Endothelial cell of umbilical vein (primary cell): Measurements from ENCODE around the gene CLEC7A.

ENCODE experiments used
- EZH2 ChIP-seq: IDR thresholded peaks from 2 replicates; pipeline ENCODE4 v1.6.1; 2012; ENCODE audit warnings: borderline replicate concordance, low read depth, mild to moderate bottlenecking, moderate library complexity, low read length, inconsistent platforms; ENCODE audit not compliant: severe bottlenecking
- FOS ChIP-seq: IDR thresholded peaks from 2 replicates; pipeline ENCODE4 v1.6.1; 2011; ENCODE audit warnings: mild to moderate bottlenecking, low read length, moderate library complexity, borderline replicate concordance; ENCODE audit not compliant: insufficient read depth
- GATA2 ChIP-seq: IDR thresholded peaks from 2 replicates; pipeline ENCODE4 v1.7.0; 2011; ENCODE audit warnings: low read depth, mild to moderate bottlenecking, moderate library complexity, mixed read lengths, low read length; ENCODE audit not compliant: insufficient read length, insufficient read depth
- JUN ChIP-seq: IDR thresholded peaks from 2 replicates; pipeline ENCODE4 v1.6.1; 2011; ENCODE audit warnings: borderline replicate concordance, low read depth; ENCODE audit not compliant: insufficient read length, insufficient read depth
- MYC ChIP-seq: IDR thresholded peaks from one replicate; pipeline ENCODE4 v1.6.1; 2011; ENCODE audit warnings: mild to moderate bottlenecking, low read depth, low read length
- POLR2A ChIP-seq: IDR thresholded peaks from 2 replicates; pipeline ENCODE4 v1.6.1; 2012; ENCODE audit warnings: low read depth, mild to moderate bottlenecking, control low read depth, low read length
- POLR2AphosphoS5 ChIP-seq: IDR thresholded peaks from 2 replicates; pipeline ENCODE4 v1.6.1; 2012; ENCODE audit warnings: low read depth, mild to moderate bottlenecking, control low read depth, low read length, moderate library complexity; ENCODE audit not compliant: insufficient read depth
- TF ChIP-seq, protein P1 (sequence below), 2 donors: IDR thresholded peaks; 1 replicate in 1 of 2; 2 replicates in 1 of 2; pipeline ENCODE4 v1.5.1; 2011; ENCODE audit warnings: low read length in 2 of 2, mild to moderate bottlenecking in 2 of 2, moderate library complexity in 2 of 2, control low read depth in 1 of 2, inconsistent platforms in 1 of 2, low read depth in 1 of 2; ENCODE audit not compliant: insufficient read depth in 1 of 2; ENCODE audit errors: extremely low read depth in 1 of 2
- TF ChIP-seq, protein P2 (sequence below): IDR thresholded peaks from 2 replicates; pipeline ENCODE4 v1.6.1; 2011; ENCODE audit not compliant: insufficient read depth, insufficient read length

DNA sequence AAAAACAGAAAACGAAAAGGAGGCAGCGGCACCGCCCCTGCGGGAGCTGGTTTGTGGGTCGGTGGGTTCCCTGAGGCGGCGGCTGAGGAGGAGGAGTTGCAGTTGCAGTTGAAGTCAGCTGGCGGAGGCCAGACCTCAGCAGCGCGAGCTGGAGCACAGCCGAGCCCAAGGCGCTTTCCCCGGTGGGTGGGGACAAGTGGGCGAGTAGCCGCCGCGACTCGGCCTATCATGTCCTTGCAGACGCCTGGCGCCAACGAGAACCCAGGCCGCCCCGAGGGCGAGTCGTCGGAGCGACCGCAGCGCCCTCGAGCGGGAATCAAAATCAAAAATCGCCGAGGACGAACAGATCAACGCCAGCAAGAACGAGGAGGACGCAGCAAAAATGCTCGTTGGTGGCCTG is 18.5 kb downstream of the CLEC7A start:
- TF ChIP-seq, protein P1, sequence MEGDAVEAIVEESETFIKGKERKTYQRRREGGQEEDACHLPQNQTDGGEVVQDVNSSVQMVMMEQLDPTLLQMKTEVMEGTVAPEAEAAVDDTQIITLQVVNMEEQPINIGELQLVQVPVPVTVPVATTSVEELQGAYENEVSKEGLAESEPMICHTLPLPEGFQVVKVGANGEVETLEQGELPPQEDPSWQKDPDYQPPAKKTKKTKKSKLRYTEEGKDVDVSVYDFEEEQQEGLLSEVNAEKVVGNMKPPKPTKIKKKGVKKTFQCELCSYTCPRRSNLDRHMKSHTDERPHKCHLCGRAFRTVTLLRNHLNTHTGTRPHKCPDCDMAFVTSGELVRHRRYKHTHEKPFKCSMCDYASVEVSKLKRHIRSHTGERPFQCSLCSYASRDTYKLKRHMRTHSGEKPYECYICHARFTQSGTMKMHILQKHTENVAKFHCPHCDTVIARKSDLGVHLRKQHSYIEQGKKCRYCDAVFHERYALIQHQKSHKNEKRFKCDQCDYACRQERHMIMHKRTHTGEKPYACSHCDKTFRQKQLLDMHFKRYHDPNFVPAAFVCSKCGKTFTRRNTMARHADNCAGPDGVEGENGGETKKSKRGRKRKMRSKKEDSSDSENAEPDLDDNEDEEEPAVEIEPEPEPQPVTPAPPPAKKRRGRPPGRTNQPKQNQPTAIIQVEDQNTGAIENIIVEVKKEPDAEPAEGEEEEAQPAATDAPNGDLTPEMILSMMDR (IDR thresholded peaks at IDR 0.05; ENCODE audit: extremely low read depth in 1 of 2, insufficient read depth in 1 of 2, low read depth in 1 of 2, low read length in 2 of 2) = no peak
- no peak for TF ChIP-seq EZH2
- TF ChIP-seq POLR2A = no peak
- TF ChIP-seq POLR2AphosphoS5 = no peak
- no peak for TF ChIP-seq FOS
- no peak for TF ChIP-seq JUN
- TF ChIP-seq, protein P2, sequence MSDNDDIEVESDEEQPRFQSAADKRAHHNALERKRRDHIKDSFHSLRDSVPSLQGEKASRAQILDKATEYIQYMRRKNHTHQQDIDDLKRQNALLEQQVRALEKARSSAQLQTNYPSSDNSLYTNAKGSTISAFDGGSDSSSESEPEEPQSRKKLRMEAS = no peak
- no peak for TF ChIP-seq GATA2
- TF ChIP-seq MYC = no peak
